Effector CD4-positive, alpha-beta T cell (primary cell): ENCODE data around the gene CBFA2T2.
"Not testable (repeated sequence)": the region's sequence is repeated elsewhere in the genome, so short reads cannot be mapped to it uniquely, and the experiment has no call there.

Experiments
- DNase-seq: peaks from one replicate; pipeline ENCODE4 v3.0.0-alpha.2; 2020
- total RNA-seq: gene quantifications from one replicate; lab custom pipeline; 2026; lab: John Stamatoyannopoulos, UW

CBFA2T2 gene
- total RNA-seq, result 61.0 reads per million, percentile 72 among the genes with 10 or more reads in this experiment

DNA sequence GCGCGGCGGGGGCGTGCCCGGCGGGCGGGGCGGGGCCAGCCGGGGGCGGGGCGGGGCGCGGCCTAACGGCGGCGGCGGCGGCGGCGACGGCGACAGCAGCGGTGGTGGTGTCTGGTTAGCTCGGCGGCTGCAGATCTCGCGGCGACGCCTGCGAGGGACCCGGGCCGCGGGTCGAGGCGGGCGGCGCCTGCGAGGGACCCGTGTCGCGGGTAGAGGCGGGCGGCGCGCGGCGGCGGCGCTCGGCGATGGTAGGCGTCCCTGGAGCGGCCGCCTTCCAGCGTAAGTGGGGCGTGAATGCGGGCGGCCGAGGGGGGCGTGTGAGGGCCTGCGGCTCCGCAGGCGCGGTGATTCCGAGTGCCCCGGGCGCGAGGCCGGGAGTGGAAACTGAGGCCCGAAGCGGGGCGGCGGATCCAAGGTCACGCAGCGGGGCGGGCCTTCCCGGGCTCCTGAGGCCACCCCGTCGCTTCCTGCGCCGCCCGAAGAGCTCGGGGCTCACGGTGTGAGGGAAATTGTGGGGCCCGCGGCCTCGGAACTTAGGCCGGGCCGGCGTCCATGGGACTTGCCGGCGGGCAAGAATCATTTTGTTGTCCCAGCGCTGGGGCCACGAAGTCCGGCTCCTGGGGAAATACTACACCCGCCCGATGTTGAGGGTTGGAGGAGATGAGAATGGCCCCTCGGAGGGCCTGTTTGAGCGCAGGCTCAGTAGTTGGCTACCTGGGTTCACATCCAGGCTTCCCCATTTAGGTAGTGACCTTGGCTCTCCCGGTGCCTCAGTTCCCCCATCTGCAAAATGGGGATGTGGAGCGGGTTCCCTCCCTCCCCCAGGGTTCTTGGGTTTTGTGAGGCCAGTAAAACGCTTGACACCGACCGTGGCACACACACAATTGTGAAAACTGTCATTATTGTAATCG lies at the start of gene CBFA2T2:
Gene CBFA2T2, plus strand, starts transcription at position 74 of the 911 bp plus-strand sequence. Its CDS starts 172 bp downstream, at position 246.
- no peak for DNase-seq

DNA sequence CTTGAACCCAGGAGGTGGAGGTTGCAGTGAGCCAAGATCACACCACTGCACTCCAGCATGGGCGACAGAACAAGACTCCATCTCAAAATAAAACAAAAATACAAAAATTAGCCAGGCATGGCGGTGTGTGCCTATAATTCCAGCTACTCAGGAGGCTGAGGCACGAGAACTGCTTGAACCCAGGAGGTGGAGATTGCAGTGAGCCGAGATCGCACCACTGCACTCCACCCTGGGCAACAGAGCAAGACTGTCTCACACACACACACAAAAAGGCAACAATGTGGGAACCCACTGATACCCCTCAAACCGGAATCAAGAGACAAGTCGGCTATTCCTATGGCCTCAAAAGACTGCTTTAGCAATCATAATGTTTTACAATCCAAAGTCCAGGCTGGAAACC lies 49.3 kb upstream of the CBFA2T2 start:
- not testable (repeated sequence) for DNase-seq

DNA sequence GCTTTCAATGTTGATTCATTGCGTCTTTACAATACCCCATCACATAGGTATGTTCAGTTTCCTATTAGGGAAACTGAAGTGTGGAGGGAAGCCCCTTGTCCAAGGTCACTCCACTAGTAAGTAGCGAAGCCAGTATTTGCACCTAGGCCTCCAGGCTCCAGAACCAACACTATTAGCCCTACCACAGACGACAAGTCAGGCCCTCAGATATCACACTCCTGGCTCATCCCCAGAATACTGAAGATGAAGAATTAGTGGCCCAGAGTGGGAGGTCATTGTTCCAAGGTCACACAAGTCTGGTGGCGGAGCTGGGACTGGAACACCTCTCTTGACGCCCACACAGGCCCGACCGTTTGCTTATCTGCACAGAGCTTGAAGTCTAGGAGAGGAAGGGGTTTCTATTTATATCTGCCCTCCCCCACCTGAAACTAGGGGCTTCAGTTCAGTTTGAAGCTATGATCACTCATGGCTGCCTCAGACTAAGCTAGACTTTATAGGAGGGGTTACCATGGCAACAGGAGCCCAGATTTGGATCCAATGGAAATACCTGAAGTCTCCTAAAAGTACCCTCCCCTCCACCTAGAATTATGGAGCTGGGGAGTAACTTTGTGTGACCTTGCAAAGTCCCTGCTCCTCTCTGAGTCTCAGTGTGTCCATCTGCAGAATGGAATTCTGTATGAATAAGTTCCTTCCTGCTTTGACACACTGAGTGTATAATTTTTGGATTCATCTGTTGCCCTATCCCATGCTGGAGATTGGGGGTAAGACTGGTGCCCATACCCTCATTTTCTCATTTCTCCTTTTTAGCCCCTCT lies 48.5 kb upstream of the CBFA2T2 start:
- no peak for DNase-seq

DNA sequence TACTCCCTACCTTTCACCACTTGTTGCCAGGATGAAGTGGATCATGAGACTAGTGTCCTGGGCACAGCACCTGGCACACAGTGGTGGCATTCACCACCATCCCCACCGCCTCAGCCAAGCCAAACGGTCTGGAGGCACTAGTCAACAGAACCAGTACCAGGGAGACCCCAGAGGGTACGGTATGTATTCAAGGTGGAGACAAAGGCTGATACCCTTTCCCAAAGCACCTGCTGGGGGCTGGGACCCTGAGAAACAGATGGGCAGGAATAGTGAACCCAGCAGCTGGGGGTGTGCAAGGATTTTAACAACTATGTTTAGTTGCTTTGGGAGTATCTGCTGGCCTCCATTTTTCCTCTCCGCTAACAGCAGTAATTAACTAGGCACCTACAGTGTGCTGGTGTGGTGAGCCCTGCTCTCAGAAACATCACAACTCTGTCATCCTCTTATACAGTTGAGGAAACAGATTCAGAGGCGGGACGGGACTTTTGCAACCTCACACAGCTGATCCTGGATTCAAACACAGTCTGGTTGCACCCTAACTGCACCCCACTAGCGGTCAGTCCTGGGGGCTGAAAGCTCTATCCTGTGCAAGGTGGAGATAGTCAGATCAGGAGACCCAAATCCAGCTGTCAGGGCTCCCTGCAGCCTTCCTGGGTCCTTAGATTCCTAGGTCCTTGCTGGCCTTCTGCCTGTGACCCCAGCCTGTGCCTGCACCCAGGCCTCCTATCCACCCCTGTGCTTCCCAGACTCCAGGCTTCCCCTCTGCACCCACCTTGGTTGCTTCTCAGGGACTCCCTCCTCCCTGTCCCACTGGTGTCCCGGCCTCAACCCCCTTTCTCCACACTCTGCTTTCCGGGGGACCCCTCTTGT lies 47.5 kb upstream of the CBFA2T2 start:
- no peak for DNase-seq

DNA sequence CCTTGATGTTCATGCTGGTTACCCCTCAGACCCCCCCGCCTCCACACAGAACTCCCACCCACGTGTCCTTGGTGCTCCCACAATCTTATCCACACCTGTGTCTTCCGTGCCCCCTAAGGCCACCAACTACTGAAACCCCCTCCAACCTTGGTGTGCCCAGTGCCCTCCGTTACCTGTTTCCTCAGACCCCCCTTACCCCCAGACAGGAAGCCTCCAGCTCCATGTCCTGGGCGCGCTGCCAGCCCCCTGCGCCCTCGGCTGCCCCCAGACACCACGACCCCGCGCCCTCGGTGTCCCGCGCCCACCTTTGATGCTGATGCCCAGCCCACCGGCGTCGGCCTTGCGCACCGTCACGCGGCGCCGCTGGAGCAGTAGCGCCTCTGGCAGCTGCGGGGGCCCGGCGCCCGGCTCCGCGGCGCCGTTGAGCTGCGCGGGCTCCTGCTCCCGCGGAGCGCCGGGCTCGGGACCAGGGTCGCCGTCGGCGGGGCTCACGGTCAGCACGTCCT lies 46.8 kb upstream of the CBFA2T2 start:
- peak; percentile 16 for DNase-seq

DNA sequence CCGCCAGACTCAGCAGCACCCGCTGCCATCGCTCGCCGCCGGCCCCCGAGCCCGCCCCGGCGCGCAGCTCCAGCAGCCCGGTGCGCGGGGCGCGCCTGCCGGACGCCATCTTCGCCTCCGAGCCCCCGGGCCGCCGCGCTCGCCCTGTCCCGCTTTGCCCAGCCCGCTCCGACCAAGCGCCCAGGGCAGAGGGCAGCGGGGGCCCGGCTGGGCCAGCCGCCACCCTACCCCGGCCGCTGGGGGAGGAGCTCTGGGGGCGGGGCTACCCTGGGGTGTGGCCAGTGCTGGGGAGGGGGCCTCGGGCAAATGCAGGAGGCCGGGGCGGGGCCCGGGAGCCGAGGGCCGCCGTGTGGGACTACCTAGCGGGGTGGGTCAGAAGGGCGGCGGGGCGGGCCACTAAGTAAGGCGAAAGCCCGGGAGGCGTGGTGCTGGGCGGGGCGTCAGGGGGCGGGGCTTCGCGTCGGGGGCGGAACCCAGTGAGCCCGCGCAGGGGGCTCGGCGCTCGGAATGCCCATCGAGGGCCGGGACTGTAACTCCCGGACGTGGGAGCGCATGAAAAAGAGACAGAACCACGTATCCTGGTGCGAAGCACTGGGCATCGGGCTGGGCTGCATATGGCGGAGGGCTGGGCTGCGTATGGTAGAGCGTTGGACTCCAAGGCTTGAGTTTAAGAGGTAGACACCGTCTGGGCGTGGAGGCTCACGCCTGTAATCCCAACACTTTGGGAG lies 46.2 kb upstream of the CBFA2T2 start, which contains the start of gene SNTA1:
Gene SNTA1, minus strand, starts transcription at position 252 of the 728 bp plus-strand sequence. Its CDS starts 143 bp downstream, at position 109.
- peak; percentile 79 for DNase-seq

DNA sequence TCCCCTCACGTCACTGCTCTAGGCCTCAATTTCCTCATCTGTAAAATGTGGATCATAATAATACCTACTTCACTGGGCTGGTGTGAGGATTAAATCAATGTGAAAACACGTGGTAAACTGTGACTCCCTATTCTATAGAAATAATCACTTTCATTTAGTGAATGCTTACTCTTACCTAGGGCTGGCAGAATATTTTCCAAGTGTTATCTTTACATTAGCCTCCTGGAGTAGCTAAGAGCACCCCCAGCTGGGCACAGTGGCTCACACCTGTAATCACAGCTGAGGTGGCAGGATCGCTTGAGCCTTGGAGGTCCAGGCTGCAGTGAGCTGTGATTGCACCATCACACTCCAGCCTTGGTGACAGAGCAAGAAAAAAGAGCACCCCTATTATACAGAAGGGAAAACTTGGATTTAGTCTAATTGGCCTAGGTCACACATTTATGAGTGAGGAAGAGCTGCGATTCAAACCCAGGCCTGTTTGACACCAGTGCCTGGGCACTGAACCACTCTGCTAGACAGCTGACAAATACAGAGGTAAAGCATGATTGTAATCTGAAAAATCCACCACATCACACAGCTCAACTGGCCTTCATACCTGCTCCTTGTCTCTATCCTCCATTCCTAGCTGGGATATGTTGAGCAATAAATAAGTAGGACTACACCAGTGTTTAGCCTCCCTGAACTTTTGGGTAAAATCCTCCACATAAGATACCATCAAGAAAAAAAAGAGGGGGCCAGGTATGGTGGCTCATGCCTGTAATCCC lies 44.9 kb upstream of the CBFA2T2 start:
- DNase-seq, result peak; percentile 9

DNA sequence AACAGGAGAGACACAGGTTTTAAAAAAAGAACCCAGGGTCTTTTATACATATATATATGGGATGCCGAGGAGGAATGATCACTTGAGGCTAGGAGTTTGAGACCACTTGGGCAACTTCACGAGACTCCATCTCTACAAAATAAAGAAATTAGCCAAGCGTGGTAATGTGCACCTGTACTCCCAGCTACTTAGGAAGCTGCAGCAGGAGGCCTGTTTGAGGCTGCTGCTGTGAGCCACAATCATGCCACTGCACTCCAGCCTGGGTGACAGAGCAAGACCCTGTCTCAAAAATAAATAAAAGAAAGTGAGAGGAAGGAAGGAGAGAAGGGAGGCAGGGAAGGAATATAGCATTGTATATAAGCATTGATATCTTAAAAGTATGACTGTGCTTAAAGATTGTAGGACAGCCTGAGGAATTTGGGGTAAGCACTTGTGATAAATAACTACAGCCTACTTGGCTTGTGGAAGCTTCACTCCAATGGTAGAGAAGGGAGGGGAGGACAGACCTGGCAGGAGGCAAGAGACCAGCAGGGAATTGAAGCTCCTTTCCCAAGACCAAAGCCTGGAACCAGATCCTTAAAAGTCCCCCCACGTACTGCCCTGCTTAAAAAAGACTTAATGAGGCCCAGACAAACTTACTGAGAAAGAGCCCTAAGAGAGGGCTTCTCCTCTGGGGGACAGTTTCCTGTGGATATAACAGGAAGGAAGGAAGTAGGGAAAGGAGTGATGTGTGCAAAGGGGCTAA lies 43.8 kb upstream of the CBFA2T2 start:
- DNase-seq, result no peak

DNA sequence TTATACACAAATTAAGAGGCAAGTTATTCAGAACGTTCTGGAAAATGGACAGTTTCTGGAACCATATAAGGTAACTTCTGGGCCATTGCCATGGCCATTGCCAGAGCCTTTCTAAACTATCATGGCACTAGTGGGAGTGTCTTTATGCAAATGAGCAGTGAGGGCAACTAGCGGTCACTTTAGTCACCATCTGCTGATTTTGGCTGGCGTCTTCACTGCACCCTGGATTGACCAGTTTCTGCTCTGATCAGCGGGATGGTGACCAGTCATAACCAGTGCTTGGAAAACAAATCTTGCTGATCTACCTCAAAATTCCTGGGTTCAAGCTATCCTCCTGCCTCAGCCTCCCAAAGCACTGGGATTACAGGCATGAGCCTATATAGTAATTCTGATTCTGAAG lies 39.0 kb upstream of the CBFA2T2 start:
- no peak for DNase-seq

DNA sequence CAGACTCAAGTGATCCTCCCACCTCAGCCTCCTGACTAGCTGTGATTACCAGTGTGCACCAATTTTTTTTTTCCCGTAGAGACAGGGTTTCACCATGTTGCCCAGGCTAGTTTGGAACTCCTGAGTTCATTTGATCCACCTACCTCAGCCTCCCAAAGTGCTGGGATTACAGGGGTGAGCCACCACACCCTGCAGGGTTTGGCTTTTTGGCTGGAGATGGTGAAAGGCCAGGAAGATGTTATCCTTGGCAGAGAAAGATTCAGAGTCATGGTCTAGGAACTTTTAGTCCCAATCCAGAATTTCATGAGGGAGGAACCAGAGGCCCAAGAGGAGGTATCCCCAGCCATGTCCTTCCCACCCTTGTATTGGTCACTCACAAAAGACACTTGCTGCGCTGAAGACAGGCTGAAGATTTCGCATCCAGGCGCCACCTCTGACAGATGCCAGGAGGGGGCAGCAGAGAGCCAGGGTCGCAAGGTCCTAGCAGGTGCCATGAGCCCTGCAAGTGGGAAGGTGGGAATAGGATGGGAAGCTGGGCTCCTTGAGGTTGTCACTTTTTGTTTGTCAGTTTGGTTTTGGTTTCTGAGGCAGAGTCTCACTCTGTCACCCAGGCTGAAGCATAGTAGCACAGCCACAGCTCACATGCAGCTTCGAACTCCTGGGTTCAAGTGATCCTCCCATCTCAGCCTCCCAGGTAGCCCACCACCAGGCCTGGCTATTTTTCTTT lies 32.8 kb upstream of the CBFA2T2 start:
- DNase-seq, result peak; percentile 74

DNA sequence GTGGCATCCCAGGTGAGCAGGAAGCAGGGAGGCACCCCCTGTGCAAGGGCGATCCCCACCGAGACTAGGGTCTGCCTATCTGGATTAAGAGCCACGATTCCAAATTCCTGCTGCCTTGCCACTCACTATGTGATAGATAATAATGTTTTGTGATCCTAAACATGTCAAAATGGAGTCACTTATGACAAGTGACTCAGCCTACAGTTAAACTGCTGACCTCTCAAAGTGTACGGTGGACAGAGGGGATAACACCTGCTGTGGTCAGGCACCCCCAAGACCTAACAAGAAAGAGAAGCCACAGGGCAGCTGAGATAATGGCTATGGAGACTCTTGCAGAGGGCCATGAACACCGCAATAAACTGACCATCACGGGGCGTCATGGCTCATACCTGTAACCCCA lies 30.3 kb upstream of the CBFA2T2 start:
- DNase-seq, result no peak

DNA sequence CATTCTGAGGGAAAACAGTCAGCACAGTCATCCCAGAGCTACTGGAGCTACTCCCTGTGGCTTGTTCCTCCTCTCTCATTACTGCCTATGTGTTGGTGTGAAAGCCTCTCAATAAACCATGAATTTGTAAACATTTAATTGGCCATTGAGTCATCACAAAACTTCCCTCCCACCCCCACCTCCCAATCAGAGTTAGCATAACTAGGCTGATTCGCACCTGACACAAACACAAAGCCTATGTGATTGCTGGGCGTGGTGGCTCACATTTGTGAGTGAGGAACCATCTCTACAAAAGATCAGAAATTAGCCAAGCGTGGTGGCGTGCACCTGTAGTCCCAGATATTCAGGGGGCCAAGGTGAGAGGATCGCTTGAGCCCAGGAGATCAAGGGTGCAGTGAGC lies 29.2 kb upstream of the CBFA2T2 start:
- no peak for DNase-seq

DNA sequence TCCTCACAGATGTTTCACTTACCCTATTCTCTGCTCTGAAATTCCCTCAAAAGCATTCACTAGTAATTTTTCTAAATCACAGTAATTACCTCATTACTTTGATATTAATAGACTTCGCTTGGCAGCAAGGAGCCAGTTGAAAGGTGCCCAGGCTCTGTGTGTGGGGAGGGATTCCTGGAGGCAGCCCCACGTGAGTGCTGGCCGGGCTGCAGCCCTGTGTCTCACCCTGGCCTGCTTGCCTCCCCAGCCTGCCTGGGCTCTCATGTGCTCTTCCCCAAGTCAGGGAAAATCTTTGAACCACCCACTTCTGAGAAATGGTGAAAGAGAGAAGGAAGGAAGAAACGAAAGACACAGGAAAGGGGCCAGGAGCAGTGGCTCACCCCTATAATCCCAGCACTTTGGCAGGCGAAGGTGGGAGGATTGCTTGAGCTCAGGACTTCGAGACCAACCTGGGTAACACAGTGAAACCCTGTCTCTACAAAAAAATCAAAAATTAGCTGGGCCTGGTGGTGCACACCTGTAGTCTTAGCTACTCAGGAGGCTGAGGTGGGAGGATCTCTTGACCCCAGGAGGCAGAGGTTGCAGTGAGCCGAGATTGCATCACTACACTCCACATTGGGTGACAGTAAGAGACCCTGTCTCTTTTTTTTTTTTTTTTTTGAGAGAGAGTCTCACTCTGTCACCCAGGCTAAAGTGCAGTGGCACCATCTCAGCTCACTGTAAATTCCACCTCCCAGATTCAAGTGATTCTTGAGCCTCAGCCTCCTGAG lies 26.4 kb upstream of the CBFA2T2 start:
- DNase-seq, result no peak

DNA sequence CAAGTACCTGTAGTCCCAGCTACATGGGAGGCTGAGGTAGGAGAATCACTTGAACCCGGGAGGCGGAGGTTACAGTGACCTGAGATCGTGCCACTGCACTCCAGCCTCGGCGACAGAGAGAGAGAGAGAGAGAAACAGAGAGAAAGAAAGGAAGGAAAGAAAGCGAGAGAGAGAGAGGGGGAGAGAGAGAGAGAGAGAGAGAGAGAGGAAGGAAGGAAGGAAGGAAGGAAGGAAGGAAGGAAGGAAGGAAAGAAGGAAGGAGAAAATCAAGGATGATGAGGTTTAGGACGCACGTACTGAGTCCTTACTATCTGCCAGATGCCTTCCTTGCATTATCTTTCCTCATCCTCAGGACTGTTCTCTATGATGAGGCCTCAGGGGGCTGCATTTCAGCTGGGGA lies 25.1 kb upstream of the CBFA2T2 start:
- not testable (repeated sequence) for DNase-seq

DNA sequence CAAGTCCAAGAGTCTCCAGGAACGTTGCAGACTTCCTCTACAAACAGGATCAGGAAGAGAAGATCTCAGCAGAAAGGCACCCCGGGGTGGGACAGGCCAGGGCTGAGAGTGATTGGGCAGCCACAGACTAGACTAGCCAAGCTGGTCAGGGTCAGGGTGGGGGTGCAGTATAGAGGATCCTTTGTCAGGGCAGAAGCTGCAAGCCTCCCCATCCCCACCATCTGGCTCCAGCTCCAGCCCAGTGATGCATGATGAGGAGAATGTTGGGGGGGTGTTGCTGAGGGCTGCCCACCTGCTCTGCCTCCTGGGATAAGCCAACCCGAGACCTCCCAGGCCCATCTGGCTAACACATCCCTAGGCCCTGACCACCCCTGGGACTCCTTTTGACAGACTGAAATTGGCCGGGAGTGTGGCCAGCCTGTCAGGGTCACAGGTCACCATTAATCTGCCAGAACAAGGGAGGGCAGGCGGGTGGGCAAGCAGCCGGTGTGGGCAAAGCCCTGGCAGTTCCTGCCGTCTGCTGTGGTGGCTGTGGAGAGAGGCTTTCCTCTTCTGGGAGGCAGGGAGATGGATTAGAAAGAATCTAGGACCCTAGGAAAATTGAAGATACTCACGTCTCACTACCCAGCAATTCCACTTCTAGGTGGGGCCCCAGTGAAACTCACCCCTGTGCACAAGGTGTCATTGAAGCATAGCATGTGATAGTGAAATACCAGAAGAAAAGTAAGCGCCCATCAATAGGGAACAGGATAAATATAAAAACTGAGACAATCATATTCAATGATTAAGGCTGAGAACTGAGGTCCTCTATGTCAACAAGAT lies 24.2 kb upstream of the CBFA2T2 start:
- no peak for DNase-seq

DNA sequence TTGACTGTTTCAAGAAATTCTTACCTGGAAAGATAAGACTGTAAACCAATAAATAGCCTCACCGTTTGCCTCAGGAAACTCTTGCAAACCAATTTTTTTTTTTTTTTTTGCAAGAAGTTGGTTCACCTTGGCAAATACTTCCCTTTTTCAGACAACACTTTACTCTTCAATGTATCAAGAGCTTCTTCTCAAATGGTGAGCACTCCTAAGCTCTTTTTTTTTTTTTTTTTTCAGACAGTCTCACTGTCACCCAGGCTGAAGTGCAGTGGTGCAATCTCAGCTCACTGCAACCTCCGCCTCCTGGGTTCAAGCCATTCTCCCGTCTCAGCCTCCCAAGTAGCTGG lies 23.6 kb upstream of the CBFA2T2 start:
- DNase-seq, result no peak

DNA sequence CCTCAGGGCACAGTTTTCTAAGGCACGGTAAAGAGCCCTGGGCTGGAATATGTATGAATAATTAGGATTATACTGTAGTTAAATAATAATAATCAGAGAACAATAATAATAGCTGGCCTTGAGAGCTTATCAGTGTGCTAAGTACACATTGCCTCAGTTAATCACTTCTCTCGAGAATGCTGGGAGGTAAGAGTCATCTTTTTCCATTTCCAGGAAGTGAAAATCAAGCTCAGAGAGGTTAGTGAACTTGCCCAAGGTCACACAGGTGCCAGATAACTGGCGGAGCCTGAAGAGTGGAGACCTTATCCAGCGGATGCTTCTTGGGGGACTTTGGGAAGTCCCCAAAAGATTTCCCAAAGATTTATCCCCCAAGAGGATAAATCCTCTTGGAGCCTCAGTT lies 19.4 kb upstream of the CBFA2T2 start:
- no peak for DNase-seq

DNA sequence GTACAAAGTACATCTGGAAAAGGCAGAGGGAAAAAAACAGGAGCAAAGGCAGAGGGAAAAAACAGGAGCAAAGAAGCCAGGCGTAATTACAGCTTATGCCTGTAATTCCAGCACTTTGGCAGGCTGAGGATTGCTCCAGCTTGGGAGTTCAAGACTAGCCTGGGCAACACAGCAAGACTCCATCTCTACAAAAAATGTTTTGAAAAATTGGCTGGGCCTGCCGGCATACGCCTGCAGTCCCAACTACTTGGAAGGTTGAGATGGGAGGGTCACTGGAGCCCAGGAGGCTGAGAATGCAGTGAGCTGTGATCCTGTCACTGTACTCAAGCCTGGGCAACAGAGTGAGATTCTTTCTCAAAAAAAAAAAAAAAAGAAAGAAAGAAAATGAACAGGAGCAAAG lies 19.0 kb upstream of the CBFA2T2 start:
- no peak for DNase-seq
